Neural cell (in vitro differentiated cells): Measurements from ENCODE around the gene DCHS2. TPM values are rescaled to one million over a fixed set of nuclear protein-coding genes. Genes with fewer than 3 reads are reported as not detected.

Experiments
- H2AFZ ChIP-seq: fragments of 200-600, 300-800 bp; sonication (generic), shearing (Covaris generic); 2 replicates; pipeline ENCODE4 v1.6.0; 2014; ENCODE audit warnings: low read depth, mild to moderate bottlenecking, antibody characterized with exemption, low read length, moderate library complexity
- H3F3A ChIP-seq: fragments of 200-600 bp; shearing (Covaris generic); 2 replicates; pipeline ENCODE4 v1.6.1; 2016; ENCODE audit warnings: mild to moderate bottlenecking, moderate library complexity, mixed read lengths, antibody characterized with exemption, low read length; ENCODE audit not compliant: insufficient read depth, poor library complexity, severe bottlenecking
- H3K27ac ChIP-seq: fragments of 200-600, 300-800 bp; sonication (generic), shearing (Covaris generic); 2 replicates; pipeline ENCODE4 v1.5.1; 2014; ENCODE audit warnings: mild to moderate bottlenecking, low read length, moderate library complexity
- H3K27me3 ChIP-seq: fragments of 300-800, 200-600 bp; sonication (generic), shearing (Covaris generic); 2 replicates; pipeline ENCODE4 v1.6.0; 2014; ENCODE audit warnings: mild to moderate bottlenecking, low read depth, low read length, moderate library complexity; ENCODE audit not compliant: insufficient read depth
- H3K36me3 ChIP-seq: fragments of 300-800, 200-600 bp; sonication (generic), shearing (Covaris generic); 2 replicates; pipeline ENCODE4 v1.5.1; 2014; ENCODE audit warnings: mild to moderate bottlenecking, antibody characterized with exemption, low read length, moderate library complexity; ENCODE audit not compliant: insufficient read depth
- H3K4me2 ChIP-seq: fragments of 300-800, 200-600 bp; sonication (generic), shearing (Covaris generic); 2 replicates; pipeline ENCODE4 v1.6.0; 2014; ENCODE audit warnings: mild to moderate bottlenecking, low read length
- H3K4me3 ChIP-seq: fragments of 300-800, 200-600 bp; sonication (generic), shearing (Covaris generic); 2 replicates; pipeline ENCODE4 v1.5.1; 2014; ENCODE audit warnings: mild to moderate bottlenecking, low read length, moderate library complexity
- H3K79me2 ChIP-seq: fragments of 200-600 bp; shearing (Covaris generic); replicated peaks from 2 replicates; pipeline ENCODE4 v1.6.0; 2014; ENCODE audit warnings: mild to moderate bottlenecking, low read length, moderate library complexity; ENCODE audit not compliant: insufficient read depth
- H3K9ac ChIP-seq: fragments of 300-800, 200-600 bp; sonication (generic), shearing (Covaris generic); 2 replicates; pipeline ENCODE4 v1.6.1; 2016; ENCODE audit warnings: mild to moderate bottlenecking, low read length, mixed read lengths
- H3K9me2 ChIP-seq: fragments of 200-600 bp; shearing (Covaris generic); 2 replicates; pipeline ENCODE4 v1.6.1; 2016; ENCODE audit warnings: mild to moderate bottlenecking, low read length, mixed read lengths; ENCODE audit not compliant: insufficient read depth
- H3K9me3 ChIP-seq: fragments of 200-600, 300-800 bp; sonication (generic), shearing (Covaris generic); 2 replicates; pipeline ENCODE4 v1.6.1; 2016; ENCODE audit warnings: mild to moderate bottlenecking, mixed run types, low read length, moderate library complexity, mixed read lengths
- H4K20me1 ChIP-seq: fragments of 200-600 bp; shearing (Covaris generic); 2 replicates; pipeline ENCODE4 v1.6.1; 2016; ENCODE audit warnings: mild to moderate bottlenecking, mixed run types; ENCODE audit not compliant: insufficient read depth
- EP300 ChIP-seq: fragments of 450-650 bp; conservative IDR thresholded peaks from 2 replicates; pipeline ENCODE4 v1.6.1; 2014; ENCODE audit warnings: antibody characterized with exemption, mild to moderate bottlenecking, moderate library complexity; ENCODE audit not compliant: poor library complexity, severe bottlenecking
- EZH2 ChIP-seq: fragments of 200-600, 300-800 bp; shearing (Covaris generic), sonication (generic); IDR thresholded peaks from 2 replicates; pipeline ENCODE4 v1.6.1; 2014; ENCODE audit warnings: antibody characterized with exemption, low read length, borderline replicate concordance, mild to moderate bottlenecking; ENCODE audit not compliant: insufficient read depth, poor library complexity, severe bottlenecking
- MXI1 ChIP-seq: fragments of 450-650 bp; conservative IDR thresholded peaks from 2 replicates; pipeline ENCODE4 v1.6.1; 2014; ENCODE audit warnings: antibody characterized with exemption, mild to moderate bottlenecking; ENCODE audit not compliant: poor library complexity, severe bottlenecking
- POLR2AphosphoS5 ChIP-seq: IDR thresholded peaks from 2 replicates; pipeline ENCODE4 v1.6.1; 2012
- RAD21 ChIP-seq: fragments of 450-650 bp; conservative IDR thresholded peaks from 2 replicates; pipeline ENCODE4 v1.6.1; 2014; ENCODE audit warnings: antibody characterized with exemption, mild to moderate bottlenecking, moderate library complexity
- SMC3 ChIP-seq: fragments of 450-650 bp; conservative IDR thresholded peaks from 2 replicates; pipeline ENCODE4 v1.6.1; 2014; ENCODE audit warnings: antibody characterized with exemption, mild to moderate bottlenecking, moderate library complexity; ENCODE audit not compliant: poor library complexity
- TAF1 ChIP-seq: IDR thresholded peaks from 2 replicates; pipeline ENCODE4 v1.6.1; 2012; ENCODE audit warnings: low read depth
- polyA plus RNA-seq: library from polyadenylated mRNA; depleted of rRNA; stranded (reverse); fragments of >200 nt; gene quantifications from 2 replicates; pipeline ENCODE4 v1.2.3, GENCODE V29; 2014
- TF ChIP-seq, protein P1 (sequence below): fragments of 450-650 bp; IDR thresholded peaks from 2 replicates; pipeline ENCODE4 v1.5.1; 2014; ENCODE audit warnings: antibody characterized with exemption, mild to moderate bottlenecking, moderate library complexity; ENCODE audit not compliant: poor library complexity, severe bottlenecking
- TF ChIP-seq, protein P2 (sequence below): IDR thresholded peaks from 2 replicates; pipeline ENCODE4 v1.6.1; 2012; ENCODE audit warnings: borderline replicate concordance

DCHS2 gene
- polyA plus RNA-seq, 1 donor from 2014 or later = 1.6 TPM

GRCh38 chr4:154485127-154485773, 6.3 kb downstream of the DCHS2 start:
- no peaks in the 10 kb centered on the region for H3F3A ChIP-seq
- no peak overlapping the region for H3K9ac ChIP-seq
- H3K9me2 ChIP-seq = no peaks in the 10 kb centered on the region
- TF ChIP-seq RAD21 (no peak), MXI1 (no peak), EP300 (no peak), SMC3 (no peak), POLR2AphosphoS5 (no peak), TAF1 (no peak), EZH2 (no peak)
- TF ChIP-seq, protein P1, sequence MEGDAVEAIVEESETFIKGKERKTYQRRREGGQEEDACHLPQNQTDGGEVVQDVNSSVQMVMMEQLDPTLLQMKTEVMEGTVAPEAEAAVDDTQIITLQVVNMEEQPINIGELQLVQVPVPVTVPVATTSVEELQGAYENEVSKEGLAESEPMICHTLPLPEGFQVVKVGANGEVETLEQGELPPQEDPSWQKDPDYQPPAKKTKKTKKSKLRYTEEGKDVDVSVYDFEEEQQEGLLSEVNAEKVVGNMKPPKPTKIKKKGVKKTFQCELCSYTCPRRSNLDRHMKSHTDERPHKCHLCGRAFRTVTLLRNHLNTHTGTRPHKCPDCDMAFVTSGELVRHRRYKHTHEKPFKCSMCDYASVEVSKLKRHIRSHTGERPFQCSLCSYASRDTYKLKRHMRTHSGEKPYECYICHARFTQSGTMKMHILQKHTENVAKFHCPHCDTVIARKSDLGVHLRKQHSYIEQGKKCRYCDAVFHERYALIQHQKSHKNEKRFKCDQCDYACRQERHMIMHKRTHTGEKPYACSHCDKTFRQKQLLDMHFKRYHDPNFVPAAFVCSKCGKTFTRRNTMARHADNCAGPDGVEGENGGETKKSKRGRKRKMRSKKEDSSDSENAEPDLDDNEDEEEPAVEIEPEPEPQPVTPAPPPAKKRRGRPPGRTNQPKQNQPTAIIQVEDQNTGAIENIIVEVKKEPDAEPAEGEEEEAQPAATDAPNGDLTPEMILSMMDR = no peak
- TF ChIP-seq, protein P2, sequence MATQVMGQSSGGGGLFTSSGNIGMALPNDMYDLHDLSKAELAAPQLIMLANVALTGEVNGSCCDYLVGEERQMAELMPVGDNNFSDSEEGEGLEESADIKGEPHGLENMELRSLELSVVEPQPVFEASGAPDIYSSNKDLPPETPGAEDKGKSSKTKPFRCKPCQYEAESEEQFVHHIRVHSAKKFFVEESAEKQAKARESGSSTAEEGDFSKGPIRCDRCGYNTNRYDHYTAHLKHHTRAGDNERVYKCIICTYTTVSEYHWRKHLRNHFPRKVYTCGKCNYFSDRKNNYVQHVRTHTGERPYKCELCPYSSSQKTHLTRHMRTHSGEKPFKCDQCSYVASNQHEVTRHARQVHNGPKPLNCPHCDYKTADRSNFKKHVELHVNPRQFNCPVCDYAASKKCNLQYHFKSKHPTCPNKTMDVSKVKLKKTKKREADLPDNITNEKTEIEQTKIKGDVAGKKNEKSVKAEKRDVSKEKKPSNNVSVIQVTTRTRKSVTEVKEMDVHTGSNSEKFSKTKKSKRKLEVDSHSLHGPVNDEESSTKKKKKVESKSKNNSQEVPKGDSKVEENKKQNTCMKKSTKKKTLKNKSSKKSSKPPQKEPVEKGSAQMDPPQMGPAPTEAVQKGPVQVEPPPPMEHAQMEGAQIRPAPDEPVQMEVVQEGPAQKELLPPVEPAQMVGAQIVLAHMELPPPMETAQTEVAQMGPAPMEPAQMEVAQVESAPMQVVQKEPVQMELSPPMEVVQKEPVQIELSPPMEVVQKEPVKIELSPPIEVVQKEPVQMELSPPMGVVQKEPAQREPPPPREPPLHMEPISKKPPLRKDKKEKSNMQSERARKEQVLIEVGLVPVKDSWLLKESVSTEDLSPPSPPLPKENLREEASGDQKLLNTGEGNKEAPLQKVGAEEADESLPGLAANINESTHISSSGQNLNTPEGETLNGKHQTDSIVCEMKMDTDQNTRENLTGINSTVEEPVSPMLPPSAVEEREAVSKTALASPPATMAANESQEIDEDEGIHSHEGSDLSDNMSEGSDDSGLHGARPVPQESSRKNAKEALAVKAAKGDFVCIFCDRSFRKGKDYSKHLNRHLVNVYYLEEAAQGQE = no peak
- H4K20me1 ChIP-seq = no peaks in the 10 kb centered on the region
- H3K4me2 ChIP-seq = no peak overlapping the region
- H2AFZ ChIP-seq = no peak overlapping the region
- no peaks in the 10 kb centered on the region for H3K79me2 ChIP-seq
- no peaks in the 10 kb centered on the region for H3K9me3 ChIP-seq
- no peak overlapping the region for H3K4me3 ChIP-seq
- peaks cover 12% of the 10 kb centered on the region for H3K27me3 ChIP-seq
- H3K36me3 ChIP-seq = no peaks in the 10 kb centered on the region
- H3K27ac ChIP-seq = no peak overlapping the region

DNA sequence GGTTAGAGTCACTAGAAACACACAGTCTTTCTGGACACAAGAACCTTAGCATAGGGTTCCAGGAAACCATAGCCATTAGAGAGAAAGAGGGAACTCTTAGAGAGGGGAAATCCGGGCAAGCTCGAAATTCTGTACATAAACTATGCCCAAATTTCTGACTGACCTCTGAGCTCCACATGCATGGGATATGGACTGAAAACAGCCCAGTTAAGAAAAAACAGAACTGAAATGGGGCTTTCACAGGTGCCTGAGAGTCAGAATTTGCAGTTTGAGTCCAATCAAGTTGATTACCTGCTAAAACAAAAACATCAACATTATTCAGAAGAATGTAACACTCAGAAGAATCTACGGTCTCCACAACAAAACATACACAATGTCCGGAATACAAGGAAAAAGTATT, 13.1 kb downstream of the DCHS2 start:
- H3K4me3 ChIP-seq = no peak overlapping the region
- no peaks in the 10 kb centered on the region for H4K20me1 ChIP-seq
- TF ChIP-seq TAF1 (no peak), SMC3 (no peak), POLR2AphosphoS5 (no peak), EZH2 (no peak), MXI1 (no peak), RAD21 (no peak), EP300 (no peak)
- TF ChIP-seq, protein P2 = no peak
- TF ChIP-seq, protein P1 = no peak
- H3K9me2 ChIP-seq = no peaks in the 10 kb centered on the region
- no peaks in the 10 kb centered on the region for H3K36me3 ChIP-seq
- H3F3A ChIP-seq = no peaks in the 10 kb centered on the region
- H3K27ac ChIP-seq = no peak overlapping the region
- H2AFZ ChIP-seq = no peak overlapping the region
- no peaks in the 10 kb centered on the region for H3K9me3 ChIP-seq
- H3K9ac ChIP-seq = no peak overlapping the region
- H3K79me2 ChIP-seq = no peaks in the 10 kb centered on the region
- no peak overlapping the region for H3K4me2 ChIP-seq
- no peaks in the 10 kb centered on the region for H3K27me3 ChIP-seq
